ENCODE results near the gene SCUBE1.

The SCUBE1 gene

DNA sequence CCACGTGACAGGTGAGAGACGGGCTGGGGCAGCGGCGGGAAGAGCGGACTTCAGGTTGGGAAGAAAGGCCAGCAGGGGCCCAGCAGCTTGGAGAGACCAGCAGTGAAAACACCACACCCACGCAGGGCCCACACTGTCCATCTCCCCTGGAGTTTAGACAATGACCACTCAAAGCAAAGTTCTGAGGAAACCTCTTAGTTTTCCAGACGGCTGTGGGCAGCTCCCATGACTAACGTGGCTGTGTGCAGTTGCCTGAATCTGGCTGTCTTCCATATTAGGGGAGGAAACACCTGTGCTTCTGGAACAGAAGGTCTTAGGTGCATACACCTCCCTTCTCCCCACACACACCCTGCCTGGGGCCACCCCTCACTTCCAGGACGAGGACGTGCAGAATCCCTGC is 85.6 kb downstream of the SCUBE1 start:
- H3K4me3 ChIP-seq (ENCODE audit: low read depth, low read length): no peak overlapping the region
- no peak for TF ChIP-seq CTCF (IDR thresholded peaks at IDR 0.05; ENCODE audit: control insufficient read depth, extremely low read depth, insufficient read depth)
- DNase-seq (ENCODE audit: low read depth): no peak

GRCh38 chr22:43256976-43257545 is 86.1 kb downstream of the SCUBE1 start:
- TF ChIP-seq CTCF (IDR thresholded peaks at IDR 0.05; ENCODE audit: control insufficient read depth, extremely low read depth, insufficient read depth): no peak
- DNase-seq (ENCODE audit: low read depth): no peak
- no peak overlapping the region for H3K4me3 ChIP-seq (ENCODE audit: low read depth, low read length)

GRCh38 chr22:43256569-43256968 is 86.6 kb downstream of the SCUBE1 start:
- no peak overlapping the region for H3K4me3 ChIP-seq (ENCODE audit: low read depth, low read length)
- no peak for DNase-seq (ENCODE audit: low read depth)
- TF ChIP-seq CTCF (IDR thresholded peaks at IDR 0.05; ENCODE audit: control insufficient read depth, extremely low read depth, insufficient read depth): no peak

DNA sequence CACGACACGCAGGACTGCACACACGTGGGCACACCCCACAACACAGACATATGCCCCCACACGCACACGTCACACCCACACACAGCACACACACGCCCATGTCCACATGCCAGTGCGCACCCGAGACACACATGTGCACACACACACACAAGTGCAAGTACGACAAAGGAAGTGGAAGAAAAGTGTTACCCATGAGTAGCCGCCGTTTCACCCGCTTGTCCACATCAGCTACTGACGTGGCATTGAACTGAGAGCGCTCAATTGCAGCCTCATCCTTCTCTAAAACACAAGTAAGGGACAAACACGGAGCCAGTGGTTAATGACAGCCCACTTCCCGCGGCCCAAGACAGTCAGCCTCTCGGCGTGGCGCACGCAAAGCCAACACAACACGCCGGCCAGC is 87.9 kb downstream of the SCUBE1 start:
- no peak for DNase-seq (ENCODE audit: low read depth)
- no peak for TF ChIP-seq CTCF (IDR thresholded peaks at IDR 0.05; ENCODE audit: control insufficient read depth, extremely low read depth, insufficient read depth)
- H3K4me3 ChIP-seq (ENCODE audit: low read depth, low read length): no peak overlapping the region

DNA sequence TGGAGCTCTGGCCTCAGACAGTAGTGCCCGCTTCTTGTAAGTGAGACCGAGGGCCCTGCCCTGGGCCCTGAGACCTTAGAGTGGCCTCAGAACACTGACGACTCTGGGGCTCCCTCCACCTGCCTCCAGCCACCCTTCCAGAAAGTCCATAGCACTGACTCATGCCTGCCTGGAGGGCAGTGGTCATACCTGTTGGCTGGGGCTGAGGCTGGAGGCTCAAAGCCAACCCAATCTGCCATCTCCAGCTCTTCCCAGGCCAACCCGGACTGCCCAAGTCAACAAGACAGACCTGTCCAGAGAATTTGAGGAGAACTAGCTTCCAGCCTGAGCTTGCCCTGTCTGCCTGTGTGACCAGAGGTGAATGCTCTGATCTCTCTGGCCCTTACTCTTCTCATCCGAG is 89.3 kb downstream of the SCUBE1 start:
- H3K4me3 ChIP-seq (ENCODE audit: low read depth, low read length): no peak overlapping the region
- no peak for TF ChIP-seq CTCF (IDR thresholded peaks at IDR 0.05; ENCODE audit: control insufficient read depth, extremely low read depth, insufficient read depth)

GRCh38 chr22:43252319-43252718 is 90.9 kb downstream of the SCUBE1 start:
- no peak for DNase-seq (ENCODE audit: low read depth)
- no peak overlapping the region for H3K4me3 ChIP-seq (ENCODE audit: low read depth, low read length)
- TF ChIP-seq CTCF (IDR thresholded peaks at IDR 0.05; ENCODE audit: control insufficient read depth, extremely low read depth, insufficient read depth): no peak

More for the DNA sequence above, 89.3 kb downstream of the SCUBE1 start:
- peak; percentile 36 for DNase-seq (ENCODE audit: low read depth)

GRCh38 chr22:43249789-43250471 is 93.2 kb downstream of the SCUBE1 start:
- DNase-seq (ENCODE audit: low read depth): no peak
- no peak for TF ChIP-seq CTCF (IDR thresholded peaks at IDR 0.05; ENCODE audit: control insufficient read depth, extremely low read depth, insufficient read depth)
- H3K4me3 ChIP-seq (ENCODE audit: low read depth, low read length): no peak overlapping the region

Measured in LNCaP clone FGC (cell line).